Effector CD4-positive, alpha-beta T cell (primary cell): ENCODE results near the gene ZBTB42.

Experiments
- DNase-seq: peaks from one replicate; pipeline ENCODE4 v3.0.0-alpha.2; 2020

Gene ZBTB42

DNA sequence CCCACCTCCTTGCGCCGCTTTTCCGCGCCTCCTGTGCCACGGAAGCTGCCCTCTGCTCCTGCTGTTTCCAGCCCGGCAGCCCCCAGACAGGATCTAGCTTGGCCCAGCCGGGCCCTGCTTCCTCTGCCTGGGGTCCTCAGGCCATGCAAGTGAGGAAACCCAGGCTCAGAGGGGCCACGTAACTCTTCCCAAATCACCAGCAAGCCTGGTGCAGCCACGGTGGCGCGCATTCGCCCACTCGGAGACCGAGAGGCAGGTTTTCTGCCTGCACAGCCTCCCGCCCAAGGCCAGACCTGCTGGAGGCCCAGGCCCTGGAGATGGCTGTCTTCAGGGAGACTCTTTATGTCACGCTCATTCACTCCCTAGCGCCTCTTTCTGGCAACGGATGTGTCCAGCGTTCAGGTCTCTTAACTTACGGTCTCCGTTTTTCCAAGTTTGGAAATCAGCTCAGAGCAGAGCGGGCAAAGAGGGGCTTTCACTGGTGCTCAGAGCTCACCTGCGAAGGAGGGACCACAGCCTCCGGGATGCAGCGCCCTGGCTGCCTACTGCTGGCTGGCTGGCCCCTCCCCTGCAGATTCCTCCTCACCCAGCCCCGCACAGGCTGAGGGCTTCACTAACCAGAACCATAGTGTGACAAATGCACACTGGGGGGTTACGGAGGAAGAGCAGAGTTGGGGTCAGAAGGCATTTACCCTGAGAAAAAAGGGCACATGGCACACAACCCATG is 43.6 kb downstream of the ZBTB42 start:
- DNase-seq, result no peak

DNA sequence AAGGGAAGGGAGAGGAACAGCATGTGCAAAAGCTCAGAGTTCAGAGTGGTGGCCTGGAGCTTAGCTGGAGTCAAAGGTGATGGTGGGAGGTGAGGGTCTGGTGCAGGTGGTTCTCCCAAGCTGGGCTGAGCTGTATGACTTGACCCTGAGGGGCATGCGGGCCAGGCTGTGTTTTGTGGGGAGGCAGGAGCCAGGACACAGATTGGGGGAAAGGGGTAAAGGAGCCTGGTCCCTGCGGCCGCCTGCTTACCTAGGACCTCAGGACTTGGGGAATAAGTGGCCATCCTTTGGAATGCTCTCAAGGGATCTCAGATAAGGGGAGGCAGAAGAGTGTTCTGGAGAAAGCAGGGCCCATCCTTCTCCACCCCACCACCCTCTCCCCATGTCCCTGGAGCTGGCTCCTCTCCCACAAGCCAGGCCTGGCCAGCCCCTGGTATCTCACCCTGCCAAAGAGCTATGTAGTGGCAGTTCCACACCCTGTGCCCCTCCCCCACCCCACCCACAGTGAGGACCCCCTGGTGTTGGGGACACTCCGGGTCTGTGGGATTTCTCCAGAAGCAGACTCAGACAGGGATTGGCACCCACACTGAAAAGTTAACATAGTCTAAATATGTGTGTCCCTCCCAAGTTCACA is 44.2 kb downstream of the ZBTB42 start:
- DNase-seq, result no peak

DNA sequence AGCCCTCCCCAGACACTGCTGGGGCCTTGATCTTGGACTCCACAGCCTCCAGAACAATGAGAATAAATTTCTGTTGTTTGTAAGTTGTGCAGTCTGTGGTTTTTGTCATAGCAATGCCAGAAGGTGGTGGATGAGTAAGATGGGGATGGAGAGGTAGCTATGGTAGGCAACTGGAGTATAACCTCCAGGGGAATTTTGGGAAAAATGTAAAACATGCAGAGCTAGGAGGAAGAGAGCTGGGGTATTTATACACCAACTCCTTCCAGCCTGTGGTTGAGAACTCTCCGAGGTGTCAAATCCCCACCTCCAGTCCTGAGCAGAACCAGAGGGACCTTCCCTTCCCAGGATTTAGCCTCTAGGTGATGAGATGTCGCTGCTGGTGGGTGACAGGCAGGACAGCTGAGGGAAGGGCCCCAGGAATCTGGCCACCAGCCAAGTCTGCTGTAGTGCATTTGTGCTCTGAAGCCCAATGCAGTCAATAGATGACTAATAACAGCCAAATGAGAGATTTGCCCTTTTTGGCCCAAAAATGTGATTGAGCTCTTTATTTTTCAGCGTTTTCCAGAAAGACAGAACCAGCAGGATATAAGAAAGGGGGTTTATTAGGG is 45.0 kb downstream of the ZBTB42 start:
- DNase-seq, result no peak

- DNase-seq, result no peak
Observed at GRCh38 chr14:104852280-104852663, 51.4 kb downstream of the ZBTB42 start.
